GM19452 (cell line): ENCODE measurements around the gene LUC7L3.
"Not testable (repeated sequence)": the region's sequence is repeated elsewhere in the genome, so short reads cannot be mapped to it uniquely, and the experiment has no call there.

Experiments
- ATAC-seq: cut with Tn5 transposase; IDR thresholded peaks from one replicate; pipeline ENCODE4 v1.9.1; 2021; ENCODE audit not compliant: unreplicated experiment

Gene LUC7L3

GRCh38 chr17:50719144-50719923 lies at the start of gene LUC7L3:
TSS of gene LUC7L3 (plus strand) at chr17:50719603. CDS start at chr17:50719733, 130 bp downstream.
- peak; percentile 94 for ATAC-seq

- ATAC-seq = no peak
These were observed 47.3 kb upstream of the LUC7L3 start for GRCh38 chr17:50672071-50672470.

GRCh38 chr17:50672831-50673551 lies 46.4 kb upstream of the LUC7L3 start:
- no peak for ATAC-seq

GRCh38 chr17:50675190-50675589 lies 44.2 kb upstream of the LUC7L3 start:
- no peak for ATAC-seq

- ATAC-seq = no peak
These were observed 43.8 kb upstream of the LUC7L3 start for GRCh38 chr17:50675627-50676026.

- no peak for ATAC-seq
These were observed 43.1 kb upstream of the LUC7L3 start for GRCh38 chr17:50676065-50676975.

GRCh38 chr17:50677851-50678375 lies 41.5 kb upstream of the LUC7L3 start:
- no peak for ATAC-seq

GRCh38 chr17:50679008-50679544 lies 40.3 kb upstream of the LUC7L3 start:
- no peak for ATAC-seq

- ATAC-seq = no peak
These were observed 39.3 kb upstream of the LUC7L3 start for GRCh38 chr17:50680126-50680525.

- ATAC-seq = not testable (repeated sequence)
These were observed 38.7 kb upstream of the LUC7L3 start for GRCh38 chr17:50680543-50681262.

GRCh38 chr17:50681263-50682200 lies 37.9 kb upstream of the LUC7L3 start:
- no peak for ATAC-seq

GRCh38 chr17:50682441-50682840 lies 37.0 kb upstream of the LUC7L3 start:
- ATAC-seq = no peak

GRCh38 chr17:50682938-50683337 lies 36.5 kb upstream of the LUC7L3 start:
- no peak for ATAC-seq

GRCh38 chr17:50683434-50684287 lies 35.7 kb upstream of the LUC7L3 start:
- ATAC-seq = no peak

GRCh38 chr17:50684288-50684611 lies 35.2 kb upstream of the LUC7L3 start:
- ATAC-seq = no peak

GRCh38 chr17:50684612-50685333 lies 34.6 kb upstream of the LUC7L3 start:
- ATAC-seq = no peak

- no peak for ATAC-seq
These were observed 34.1 kb upstream of the LUC7L3 start for GRCh38 chr17:50685334-50685665.
